PC-9 (cell line): ENCODE measurements around the gene PLXNA3. TPM values are rescaled to one million over a fixed set of nuclear protein-coding genes. Genes with fewer than 3 reads are reported as not detected.

ENCODE experiments used
- BruUV-seq: library from RNA; stranded (reverse); fragments of 400-500 nt; replicated peaks from 2 replicates; lab custom pipeline; 2021; lab: Mats Ljungman, UMichigan
- CTCF ChIA-PET: fragments of 300-600 bp; sonication (Branson Sonifier 250); formaldehyde crosslinking; loops from one replicate; lab custom pipeline; 2022; ENCODE audit warnings: antibody characterized with exemption; lab: Charles Lee
- POLR2A ChIA-PET: fragments of 300-600 bp; sonication (Branson Sonifier 250); formaldehyde crosslinking; loops from one replicate; lab custom pipeline; 2022; ENCODE audit warnings: antibody characterized with exemption; ENCODE audit not compliant: unreplicated experiment; lab: Charles Lee
- DNase-seq, 2 experiments: peaks; one replicate each; pipeline versions ENCODE4 v3.0.0 to v3.0.0-alpha.2; 2015 to 2022; ENCODE audit warnings: mixed read lengths in 1 of 2
- H2AFZ ChIP-seq: fragments of 200-600 bp; sonication (generic); 2 replicates; pipeline ENCODE4 v1.8.1; 2017; ENCODE audit warnings: antibody characterized with exemption
- H3F3A ChIP-seq: fragments of 200-600 bp; sonication (generic); 2 replicates; pipeline ENCODE4 v1.8.1; 2017; ENCODE audit warnings: antibody characterized with exemption, mild to moderate bottlenecking, low read depth; ENCODE audit not compliant: insufficient read depth
- H3K27ac ChIP-seq: fragments of 200-600 bp; sonication (generic); 2 replicates; pipeline ENCODE4 v1.6.1; 2016; ENCODE audit warnings: mixed run types
- H3K27me3 ChIP-seq: fragments of 200-600 bp; sonication (generic); 2 replicates; pipeline ENCODE4 v1.6.1; 2016; ENCODE audit warnings: low read depth, mixed run types; ENCODE audit not compliant: insufficient read depth
- H3K36me3 ChIP-seq: fragments of 200-600 bp; sonication (generic); 2 replicates; pipeline ENCODE4 v1.6.1; 2016; ENCODE audit warnings: low read depth, mixed run types
- H3K4me1 ChIP-seq: fragments of 200-600 bp; sonication (generic); replicated peaks from 2 replicates; pipeline ENCODE4 v1.6.1; 2016; ENCODE audit warnings: mixed run types; ENCODE audit not compliant: insufficient read depth
- H3K4me2 ChIP-seq: fragments of 200-600 bp; sonication (generic); 2 replicates; pipeline ENCODE4 v1.6.1; 2017; ENCODE audit warnings: mixed run types
- H3K4me3 ChIP-seq: fragments of 200-600 bp; sonication (generic); 2 replicates; pipeline ENCODE4 v1.6.1; 2016; ENCODE audit warnings: mixed run types
- H3K79me2 ChIP-seq: fragments of 200-600 bp; sonication (generic); 2 replicates; pipeline ENCODE4 v1.6.1; 2017; ENCODE audit warnings: low read depth, mixed run types
- H3K9me2 ChIP-seq: fragments of 200-600 bp; sonication (generic); 2 replicates; pipeline ENCODE4 v1.8.1; 2017; ENCODE audit warnings: mild to moderate bottlenecking; ENCODE audit not compliant: insufficient read depth
- H3K9me3 ChIP-seq: fragments of 200-600 bp; sonication (generic); 2 replicates; pipeline ENCODE4 v1.8.1; 2016; ENCODE audit warnings: low read depth; ENCODE audit not compliant: insufficient read depth
- H4K20me1 ChIP-seq: fragments of 200-600 bp; sonication (generic); 2 replicates; pipeline ENCODE4 v1.8.1; 2017; ENCODE audit not compliant: insufficient read depth
- CTCF ChIP-seq: fragments of 200-600 bp; sonication (generic); conservative IDR thresholded peaks from 2 replicates; pipeline ENCODE4 v1.6.1; 2017; ENCODE audit warnings: mixed run types, antibody characterized with exemption, mild to moderate bottlenecking, moderate library complexity
- EZH2 ChIP-seq: fragments of 200-600 bp; sonication (generic); IDR thresholded peaks from 2 replicates; pipeline ENCODE4 v1.8.0; 2017; ENCODE audit warnings: antibody characterized with exemption, low read depth
- intact Hi-C: fragments of 100-400 bp; cut with micrococcal nuclease; formaldehyde crosslinking; loops from one replicate; pipeline ENCODE4 v1.10.0; 2022; ENCODE audit not compliant: unreplicated experiment
- total RNA-seq: library from RNA; stranded (reverse); gene quantifications from 2 replicates; pipeline ENCODE4 v1.2.3, GENCODE V29; 2021

The PLXNA3 gene
- total RNA-seq, 1 experiment from 2014 or later = 124 TPM

- no peak overlapping the region for H3K4me3 ChIP-seq
- peak overlapping the region; percentile 79; the same call in 1 of the 2 replicates for H3K4me2 ChIP-seq
- no peak overlapping the region for H2AFZ ChIP-seq
- intact Hi-C loops = no loop called here
- H3K9me3 ChIP-seq = no peaks in the 10 kb centered on the region
- H3K79me2 ChIP-seq = 0 out of 2 replicates have a peak, but pooled peaks cover 4% of the 10 kb centered on the region
- H3K36me3 ChIP-seq = no peaks in the 10 kb centered on the region
- no TSS peak for BruUV-seq
- TF ChIP-seq EZH2 (no peak), CTCF (no peak)
- H4K20me1 ChIP-seq = no peaks in the 10 kb centered on the region
- H3K9me2 ChIP-seq = no peaks in the 10 kb centered on the region
- CTCF ChIA-PET = no interaction called here
- H3K27me3 ChIP-seq = no peaks in the 10 kb centered on the region
- H3F3A ChIP-seq = peaks cover 8% of the 10 kb centered on the region; the same call in 1 of the 2 replicates
- DNase-seq = no peak
- POLR2A ChIA-PET = interaction anchor here (0.8 kb wide), 1 partner anchor 64 kb away, joined by 4 read pairs; no protein-coding TSS in a partner anchor
- peaks cover 15% of the 10 kb centered on the region for H3K4me1 ChIP-seq
- no peak overlapping the region for H3K27ac ChIP-seq
Measured at GRCh38 chrX:154413142-154413541, 44.9 kb upstream of the PLXNA3 start.

- Histone ChIP-seq H3K4me2 (no peak overlapping the region), H3K27me3 (no peaks in the 10 kb centered on the region), H3K27ac (no peak overlapping the region), H3K79me2 (no peaks in the 10 kb centered on the region), H2AFZ (no peak overlapping the region), H3K4me3 (no peak overlapping the region), H3K9me2 (no peaks in the 10 kb centered on the region), H3F3A (no peaks in the 10 kb centered on the region), H3K4me1 (no peaks in the 10 kb centered on the region), H4K20me1 (no peaks in the 10 kb centered on the region), H3K9me3 (no peaks in the 10 kb centered on the region), H3K36me3 (no peaks in the 10 kb centered on the region)
- ChIA-PET CTCF (no interaction called here), POLR2A (no interaction called here)
- intact Hi-C loops = no loop called here
- DNase-seq = no peak
- TF ChIP-seq CTCF (no peak), EZH2 (no peak)
- no TSS peak for BruUV-seq
Measured at GRCh38 chrX:154417157-154417556, 40.9 kb upstream of the PLXNA3 start.

GRCh38 chrX:154419189-154419588 is 38.9 kb upstream of the PLXNA3 start:
- DNase-seq = no peak
- Histone ChIP-seq H3K4me1 (no peaks in the 10 kb centered on the region), H3K27ac (no peak overlapping the region), H4K20me1 (no peaks in the 10 kb centered on the region), H3F3A (no peaks in the 10 kb centered on the region), H3K4me2 (no peak overlapping the region), H3K9me2 (no peaks in the 10 kb centered on the region), H3K27me3 (no peaks in the 10 kb centered on the region), H3K36me3 (no peaks in the 10 kb centered on the region), H3K79me2 (no peaks in the 10 kb centered on the region), H3K9me3 (no peaks in the 10 kb centered on the region), H3K4me3 (no peak overlapping the region), H2AFZ (no peak overlapping the region)
- TF ChIP-seq EZH2 (no peak), CTCF (no peak)
- POLR2A ChIA-PET = interaction anchor here (0.6 to 0.7 kb wide), 2 partner anchors 50 to 89 kb away, joined by 3 to 9 read pairs; no protein-coding TSS in a partner anchor
- BruUV-seq = no TSS peak
- CTCF ChIA-PET = no interaction called here
- intact Hi-C loops = no loop called here
